ENCODE measurements around the gene TMEM9B.

Gene TMEM9B

GRCh38 chr11:8905528-8906165 lies 58.6 kb downstream of the TMEM9B start:
- DNase-seq (ENCODE audit: low read depth), result no peak
- TF ChIP-seq CTCF (IDR thresholded peaks at IDR 0.05; ENCODE audit: control insufficient read depth, extremely low read depth, insufficient read depth), result no peak
- no peak overlapping the region for H3K4me3 ChIP-seq (ENCODE audit: low read depth, low read length)

- TF ChIP-seq CTCF (IDR thresholded peaks at IDR 0.05; ENCODE audit: control insufficient read depth, extremely low read depth, insufficient read depth), result no peak
- H3K4me3 ChIP-seq (ENCODE audit: low read depth, low read length), result no peak overlapping the region
- DNase-seq (ENCODE audit: low read depth), result no peak
These were observed 65.0 kb downstream of the TMEM9B start for GRCh38 chr11:8899119-8899753.

Data from LNCaP clone FGC (cell line).